Colonic mucosa (tissue), 4 donors: ENCODE data around the gene CHRNA4. TPM values are rescaled to one million over a fixed set of nuclear protein-coding genes. Genes with fewer than 3 reads are reported as not detected.

Experiments used
- DNase-seq: peaks from one replicate; pipeline ENCODE4 v3.0.0-alpha.2; 2020
- H3K27ac ChIP-seq: fragments of 200-600 bp; one replicate; pipeline ENCODE4 v1.8.0; 2021
- H3K27me3 ChIP-seq: fragments of 200-600 bp; one replicate; pipeline ENCODE4 v1.8.0; 2021
- H3K36me3 ChIP-seq: fragments of 200-600 bp; one replicate; pipeline ENCODE4 v1.8.0; 2021
- H3K4me1 ChIP-seq: fragments of 200-600 bp; one replicate; pipeline ENCODE4 v1.8.0; 2021; ENCODE audit warnings: mild to moderate bottlenecking
- H3K4me3 ChIP-seq: fragments of 200-600 bp; one replicate; pipeline ENCODE4 v1.8.0; 2021
- H3K9ac ChIP-seq, 2 donors: one replicate each; pipeline ENCODE4 v1.7.0; 2013; ENCODE audit warnings: control low read depth in 2 of 2, low read depth in 2 of 2, low read length in 2 of 2
- H3K9me3 ChIP-seq: fragments of 200-600 bp; one replicate; pipeline ENCODE4 v1.8.0; 2021
- CTCF ChIP-seq: fragments of 200-600 bp; IDR thresholded peaks from one replicate; pipeline ENCODE4 v1.8.0; 2022; ENCODE audit warnings: antibody characterized with exemption, mild to moderate bottlenecking
- intact Hi-C: fragments of 100-400 bp; cut with DNase I; formaldehyde crosslinking; loops from one replicate; pipeline ENCODE4 v1.14.1; 2022
- total RNA-seq, 2 donors: library from RNA; stranded (reverse); fragmentation: NEBNext Ultra II Directional in 1 of 2; extraction: Animal tissue kit (Norgen Biotek cat#: 25700) in 1 of 2; gene quantifications; one replicate each; pipeline ENCODE4 v1.2.1, GENCODE V29; 2021
- donor health status: healthy.
- donor health status: DM: no; HTN: no; CAD: no.
- donor health status: DM: no; HTN: no; CAD: no.

CHRNA4 gene
- total RNA-seq, 2 donors from 2014 or later, result 0.05 TPM; not detected in 1

- H3K9ac ChIP-seq, result no peak overlapping the region
- TF ChIP-seq CTCF, result no peak
- H3K36me3 ChIP-seq, result no peaks in the 10 kb centered on the region
- DNase-seq, result no peak
- H3K27ac ChIP-seq, result no peak overlapping the region
- no peaks in the 10 kb centered on the region for H3K4me1 ChIP-seq
- H3K4me3 ChIP-seq, result no peak overlapping the region
- no peaks in the 10 kb centered on the region for H3K9me3 ChIP-seq
- H3K27me3 ChIP-seq, result no peaks in the 10 kb centered on the region
- intact Hi-C loops, result no loop called here
Observed at GRCh38 chr20:63332488-63333240, 28.5 kb downstream of the CHRNA4 start.

DNA sequence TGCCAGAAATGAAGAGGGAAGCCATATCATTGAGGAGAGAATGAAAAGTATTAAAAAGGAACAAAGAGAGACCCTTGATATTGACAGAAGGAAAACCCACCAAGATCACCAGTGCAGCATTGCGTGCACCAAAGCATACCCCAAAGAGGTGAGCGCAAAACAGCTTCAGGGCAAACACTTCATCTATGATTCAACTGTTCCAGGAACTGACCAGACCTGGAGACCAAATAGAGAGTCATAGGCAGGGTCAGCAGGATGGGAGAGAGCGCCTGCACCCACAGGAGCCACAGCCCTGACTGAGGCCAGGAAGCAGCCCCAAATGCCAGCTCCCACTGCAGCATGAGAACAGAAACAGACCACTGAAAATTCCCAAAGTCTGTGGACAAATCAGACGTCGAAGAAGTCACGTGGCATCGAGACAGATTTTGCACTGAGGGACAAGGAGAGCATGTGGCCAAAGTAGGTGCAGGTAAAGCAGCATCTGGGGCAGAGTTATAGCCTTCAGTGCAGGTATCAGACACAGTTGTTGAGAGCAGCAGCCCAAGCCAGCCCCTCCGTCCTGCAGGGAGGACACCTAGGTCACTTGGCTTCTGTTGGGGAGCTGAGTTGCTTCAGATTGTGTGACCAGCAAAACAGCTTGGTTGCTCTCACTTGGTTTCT is 29.3 kb downstream of the CHRNA4 start:
- H3K36me3 ChIP-seq, result no peaks in the 10 kb centered on the region
- no peak overlapping the region for H3K9ac ChIP-seq
- no peak overlapping the region for H3K4me3 ChIP-seq
- intact Hi-C loops, result no loop called here
- no peak for TF ChIP-seq CTCF
- H3K4me1 ChIP-seq, result no peaks in the 10 kb centered on the region
- no peak for DNase-seq
- H3K27me3 ChIP-seq, result no peaks in the 10 kb centered on the region
- no peaks in the 10 kb centered on the region for H3K9me3 ChIP-seq
- no peak overlapping the region for H3K27ac ChIP-seq

DNA sequence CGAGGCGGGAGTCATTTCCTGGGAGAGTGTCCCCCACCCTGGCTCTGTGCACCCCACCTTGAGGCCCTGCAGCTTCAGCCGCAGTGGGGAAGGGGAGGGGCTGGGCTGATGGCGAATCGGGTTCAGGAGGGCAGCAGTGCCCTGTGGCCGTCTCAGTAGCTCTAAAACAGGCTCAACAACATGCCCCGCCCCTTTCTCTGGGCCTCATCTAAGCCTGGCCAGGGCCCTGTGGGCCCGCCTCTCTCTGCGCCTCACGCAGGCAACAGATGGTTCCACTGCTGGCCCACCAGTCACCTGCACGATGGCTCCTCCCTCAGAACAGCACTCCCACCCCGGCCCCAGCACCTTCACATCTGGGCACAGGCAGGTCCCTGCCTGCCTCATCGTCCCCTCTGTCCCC is 30.2 kb downstream of the CHRNA4 start:
- Histone ChIP-seq H3K27me3 (no peaks in the 10 kb centered on the region), H3K36me3 (no peaks in the 10 kb centered on the region), H3K4me1 (no peaks in the 10 kb centered on the region), H3K27ac (no peak overlapping the region), H3K9ac (no peak overlapping the region), H3K4me3 (no peak overlapping the region), H3K9me3 (no peaks in the 10 kb centered on the region)
- no peak for TF ChIP-seq CTCF
- intact Hi-C loops, result no loop called here
- DNase-seq, result no peak

DNA sequence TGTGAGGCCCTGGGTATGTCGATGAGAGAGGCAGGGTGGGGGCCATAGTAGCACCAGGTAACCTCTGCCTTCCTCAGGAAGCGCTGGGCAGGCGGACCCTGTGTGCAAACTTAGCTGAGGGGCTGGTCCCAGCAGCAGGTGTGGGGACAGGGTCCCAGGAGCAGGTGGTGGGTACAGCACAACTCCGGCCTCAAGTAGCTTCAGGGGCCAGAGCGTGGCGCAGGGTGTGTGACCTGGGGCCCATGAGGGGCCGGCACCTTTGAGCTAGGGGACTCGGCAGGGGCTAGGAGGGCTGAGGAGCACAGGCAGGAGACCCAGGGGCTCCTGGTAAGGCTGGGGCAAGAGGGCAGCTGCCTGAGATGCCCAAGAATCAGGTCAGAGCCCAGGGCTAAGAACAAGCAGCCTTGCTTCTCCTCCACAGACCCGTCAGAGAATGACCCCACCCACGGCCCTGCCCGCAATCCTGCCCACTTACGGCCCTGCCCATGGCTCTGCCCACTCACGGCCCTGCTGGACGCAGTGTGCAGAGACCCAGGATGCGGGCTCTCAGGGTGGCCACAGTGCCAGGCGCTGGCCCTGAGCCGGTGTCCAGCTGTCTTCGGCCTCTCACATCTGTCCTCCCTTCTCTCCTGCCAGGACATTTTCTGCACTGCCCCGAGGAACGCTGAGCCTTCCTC is 30.9 kb downstream of the CHRNA4 start:
- Histone ChIP-seq H3K27me3 (no peaks in the 10 kb centered on the region), H3K9me3 (no peaks in the 10 kb centered on the region), H3K4me1 (no peaks in the 10 kb centered on the region), H3K36me3 (no peaks in the 10 kb centered on the region), H3K9ac (no peak overlapping the region), H3K4me3 (no peak overlapping the region), H3K27ac (no peak overlapping the region)
- no peak for DNase-seq
- intact Hi-C loops, result no loop called here
- TF ChIP-seq CTCF, result no peak

DNA sequence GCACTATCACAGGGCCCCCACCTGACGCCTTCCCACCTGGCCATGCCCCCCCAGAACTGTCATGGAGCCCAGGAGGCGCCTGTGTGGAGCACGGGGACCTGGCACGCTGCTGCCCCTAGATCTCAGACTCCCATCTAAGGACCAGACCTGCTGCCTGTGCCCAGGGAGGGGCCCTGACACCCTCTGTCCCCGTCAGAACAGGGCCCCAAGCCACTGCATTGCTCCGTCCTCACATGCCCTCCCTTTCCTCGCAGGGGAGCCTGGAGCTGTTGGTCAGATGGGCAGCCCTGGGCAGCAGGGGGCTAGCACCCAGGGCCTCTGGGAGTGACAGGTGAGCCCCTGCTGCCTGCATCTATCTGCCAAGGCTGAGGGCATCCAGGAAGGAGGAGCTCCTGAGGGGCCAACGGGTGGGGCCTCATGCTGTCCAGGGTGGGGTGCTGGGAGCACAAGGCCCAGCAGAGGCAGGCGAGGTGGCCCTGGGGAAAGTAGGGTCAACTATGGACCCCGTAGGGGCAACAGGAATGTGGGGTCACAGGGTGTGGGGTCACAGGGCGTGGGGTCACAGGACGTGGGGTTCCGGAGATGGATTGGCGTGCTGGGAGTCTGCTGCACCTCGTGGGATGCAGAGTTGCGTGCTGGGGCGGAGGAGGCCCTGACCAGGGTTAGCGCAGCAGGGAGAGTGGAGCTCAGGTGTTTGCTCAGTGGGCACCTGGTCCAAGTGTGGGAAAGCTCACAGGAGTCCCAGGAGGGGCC is 31.6 kb downstream of the CHRNA4 start:
- no peaks in the 10 kb centered on the region for H3K27me3 ChIP-seq
- intact Hi-C loops, result no loop called here
- H3K9ac ChIP-seq, result no peak overlapping the region
- H3K4me1 ChIP-seq, result no peaks in the 10 kb centered on the region
- DNase-seq, result no peak
- no peak overlapping the region for H3K27ac ChIP-seq
- H3K36me3 ChIP-seq, result no peaks in the 10 kb centered on the region
- TF ChIP-seq CTCF, result no peak
- H3K4me3 ChIP-seq, result no peak overlapping the region
- no peaks in the 10 kb centered on the region for H3K9me3 ChIP-seq
